ENCODE results near the gene ANKS1B. TPM values are rescaled to one million over a fixed set of nuclear protein-coding genes. Genes with fewer than 3 reads are reported as not detected.

The ANKS1B gene
- total RNA-seq, 1 donor from 2014 or later: 2.3 TPM

- no peak overlapping the region for H3K4me3 Mint-ChIP-seq (ENCODE audit: unreplicated experiment)
- H3K36me3 Mint-ChIP-seq (ENCODE audit: low read depth): no peaks in the 10 kb centered on the region
Measured at GRCh38 chr12:99170037-99170436, 814.7 kb downstream of the ANKS1B start.

GRCh38 chr12:99157946-99158345 lies 826.8 kb downstream of the ANKS1B start:
- no peaks in the 10 kb centered on the region for H3K36me3 Mint-ChIP-seq (ENCODE audit: low read depth)

More at GRCh38 chr12:99170037-99170436, 814.7 kb downstream of the ANKS1B start:
- H3K9me3 Mint-ChIP-seq (ENCODE audit: low read depth): no peaks in the 10 kb centered on the region
- no peak for TF ChIP-seq CTCF (IDR thresholded peaks at IDR 0.05)
- no peaks in the 10 kb centered on the region for H3K4me1 Mint-ChIP-seq (ENCODE audit: low read depth)
- DNase-seq (ENCODE audit: low spot score): no peak
- H3K27me3 Mint-ChIP-seq (ENCODE audit: low read depth): no peaks in the 10 kb centered on the region
- H3K27ac Mint-ChIP-seq (ENCODE audit: unreplicated experiment): no peak overlapping the region

GRCh38 chr12:99154983-99155336 lies 829.8 kb downstream of the ANKS1B start:
- Mint-ChIP-seq H3K9me3 (ENCODE audit: low read depth) (peaks cover 8% of the 10 kb centered on the region), H3K27ac (ENCODE audit: unreplicated experiment) (no peak overlapping the region), H3K36me3 (ENCODE audit: low read depth) (no peaks in the 10 kb centered on the region), H3K27me3 (ENCODE audit: low read depth) (peaks cover 8% of the 10 kb centered on the region), H3K4me3 (ENCODE audit: unreplicated experiment) (no peak overlapping the region), H3K4me1 (ENCODE audit: low read depth) (no peaks in the 10 kb centered on the region)
- no peak for DNase-seq (ENCODE audit: low spot score)
- TF ChIP-seq CTCF (IDR thresholded peaks at IDR 0.05): no peak

More at GRCh38 chr12:99157946-99158345, 826.8 kb downstream of the ANKS1B start:
- no peak for DNase-seq (ENCODE audit: low spot score)
- H3K27me3 Mint-ChIP-seq (ENCODE audit: low read depth): peaks cover 8% of the 10 kb centered on the region
- no peaks in the 10 kb centered on the region for H3K4me1 Mint-ChIP-seq (ENCODE audit: low read depth)
- TF ChIP-seq CTCF (IDR thresholded peaks at IDR 0.05): no peak
- H3K27ac Mint-ChIP-seq (ENCODE audit: unreplicated experiment): no peak overlapping the region
- H3K4me3 Mint-ChIP-seq (ENCODE audit: unreplicated experiment): no peak overlapping the region
- peaks cover 14% of the 10 kb centered on the region for H3K9me3 Mint-ChIP-seq (ENCODE audit: low read depth)

- H3K27ac Mint-ChIP-seq (ENCODE audit: unreplicated experiment): no peak overlapping the region
Measured at GRCh38 chr12:99154216-99154982, 830.3 kb downstream of the ANKS1B start.

GRCh38 chr12:99153293-99153692 lies 831.4 kb downstream of the ANKS1B start:
- H3K27ac Mint-ChIP-seq (ENCODE audit: unreplicated experiment): no peak overlapping the region
- H3K36me3 Mint-ChIP-seq (ENCODE audit: low read depth): no peaks in the 10 kb centered on the region
- H3K9me3 Mint-ChIP-seq (ENCODE audit: low read depth): no peaks in the 10 kb centered on the region
- no peaks in the 10 kb centered on the region for H3K4me1 Mint-ChIP-seq (ENCODE audit: low read depth)
- no peak overlapping the region for H3K4me3 Mint-ChIP-seq (ENCODE audit: unreplicated experiment)
- no peak for DNase-seq (ENCODE audit: low spot score)
- H3K27me3 Mint-ChIP-seq (ENCODE audit: low read depth): peaks cover 11% of the 10 kb centered on the region
- TF ChIP-seq CTCF (IDR thresholded peaks at IDR 0.05): no peak

More at GRCh38 chr12:99154216-99154982, 830.3 kb downstream of the ANKS1B start:
- no peaks in the 10 kb centered on the region for H3K36me3 Mint-ChIP-seq (ENCODE audit: low read depth)
- no peak for TF ChIP-seq CTCF (IDR thresholded peaks at IDR 0.05)
- H3K4me1 Mint-ChIP-seq (ENCODE audit: low read depth): no peaks in the 10 kb centered on the region
- no peak for DNase-seq (ENCODE audit: low spot score)
- no peak overlapping the region for H3K4me3 Mint-ChIP-seq (ENCODE audit: unreplicated experiment)
- peaks cover 3% of the 10 kb centered on the region for H3K9me3 Mint-ChIP-seq (ENCODE audit: low read depth)
- peaks cover 11% of the 10 kb centered on the region for H3K27me3 Mint-ChIP-seq (ENCODE audit: low read depth)
